HG03442 (cell line): ENCODE data around the gene EIF4EBP2.

Experiments
- ATAC-seq: cut with Tn5 transposase; IDR thresholded peaks from one replicate; pipeline ENCODE4 v1.9.1; 2021; ENCODE audit warnings: mild to moderate bottlenecking, moderate library complexity; ENCODE audit not compliant: unreplicated experiment

Gene EIF4EBP2

DNA sequence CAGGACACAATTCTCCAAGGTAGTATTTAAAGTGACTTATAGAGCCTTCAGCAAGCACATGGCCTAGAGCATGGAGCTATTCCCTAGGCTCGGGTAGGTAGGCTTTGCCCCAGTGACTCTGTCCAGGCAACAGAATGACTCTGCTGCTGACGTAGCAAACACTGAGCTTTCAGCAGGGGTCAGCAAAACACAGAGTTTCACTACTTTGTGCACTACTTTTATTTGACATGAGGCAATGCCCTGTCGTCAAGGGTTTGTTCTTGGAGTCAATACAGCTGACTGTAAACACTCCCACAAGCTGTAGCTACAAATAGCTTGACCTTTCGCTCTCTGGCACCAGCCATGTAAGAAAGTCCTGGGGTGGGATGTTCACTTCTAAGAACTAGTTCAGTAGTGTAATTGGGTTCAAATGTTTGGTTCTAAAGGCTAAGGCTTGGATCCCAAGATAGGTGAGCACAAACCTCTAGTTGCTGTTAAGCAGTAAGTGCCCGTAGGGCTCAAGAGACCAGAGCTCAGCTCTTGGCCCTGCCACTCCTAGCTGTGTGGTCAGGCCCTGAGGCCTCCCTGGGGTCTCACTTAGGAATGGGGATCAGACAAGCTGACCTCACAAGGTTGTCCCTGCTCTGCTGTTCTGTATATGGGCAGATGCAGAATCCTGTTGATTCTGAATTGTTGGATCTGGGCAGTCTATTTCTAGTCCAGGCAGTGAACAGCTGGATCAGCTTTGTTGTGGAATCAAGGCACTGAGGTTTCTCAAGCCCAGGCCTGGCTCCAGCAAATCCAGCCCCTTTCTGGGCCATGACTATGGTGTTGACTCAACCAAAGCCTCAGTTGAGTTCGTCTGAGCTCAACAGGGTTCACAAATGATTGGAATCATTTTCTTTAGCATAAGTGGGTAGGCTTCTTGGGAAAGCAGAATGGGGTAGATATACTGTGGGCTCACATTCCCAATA is 26.8 kb downstream of the EIF4EBP2 start:
- ATAC-seq = no peak

DNA sequence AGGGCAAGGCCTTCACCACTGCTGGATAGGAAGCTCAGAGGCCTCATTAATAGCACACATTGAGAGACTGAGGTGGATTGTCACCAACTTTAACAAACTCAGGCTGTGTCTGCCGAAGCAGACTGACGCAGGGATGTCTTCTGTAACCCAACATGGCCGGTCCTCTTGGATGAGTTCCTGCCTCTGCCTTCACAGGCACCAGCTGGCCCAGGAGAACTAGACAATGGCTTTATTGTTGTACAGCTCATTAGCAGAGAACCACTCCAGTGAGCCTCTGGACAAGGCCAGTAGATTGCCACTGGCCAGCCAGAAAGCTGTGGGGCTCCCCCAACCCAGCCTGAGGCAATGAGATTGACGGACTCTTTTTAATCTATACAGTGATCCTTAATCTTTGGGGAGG is 28.2 kb downstream of the EIF4EBP2 start:
- ATAC-seq = no peak

DNA sequence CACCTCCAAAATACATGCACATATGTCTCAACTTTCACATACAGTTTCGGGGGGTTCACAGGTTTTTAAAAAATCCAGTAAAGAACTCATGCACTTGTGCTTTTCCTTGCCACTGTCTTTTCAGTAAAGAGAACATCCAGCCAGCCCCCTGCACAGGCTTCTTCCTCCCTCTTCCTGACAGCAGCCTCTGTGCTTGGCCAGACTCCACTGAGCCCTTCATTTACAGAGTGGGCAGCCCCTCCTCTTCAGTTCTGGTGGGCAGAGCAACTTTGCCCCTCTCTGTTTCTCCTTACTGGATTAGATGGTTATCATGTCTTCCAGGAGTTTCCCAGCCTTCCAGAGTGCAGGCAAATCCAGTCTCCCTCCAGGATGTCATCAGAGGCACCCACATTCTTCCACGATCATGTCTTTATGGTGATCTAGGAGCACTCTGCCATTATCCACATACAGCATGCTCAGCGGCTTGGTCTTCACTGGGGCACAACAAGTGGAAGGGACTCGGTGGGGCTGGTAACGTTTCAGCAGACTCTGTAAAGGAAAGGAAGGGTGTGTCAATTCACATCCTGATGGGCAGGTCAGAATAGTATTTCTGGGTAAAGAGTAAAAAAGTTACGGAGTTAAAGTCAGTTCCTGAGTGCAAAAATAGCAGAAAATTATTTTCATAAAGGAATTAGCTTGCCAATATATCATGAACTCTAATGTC is 28.8 kb downstream of the EIF4EBP2 start:
- ATAC-seq = no peak

DNA sequence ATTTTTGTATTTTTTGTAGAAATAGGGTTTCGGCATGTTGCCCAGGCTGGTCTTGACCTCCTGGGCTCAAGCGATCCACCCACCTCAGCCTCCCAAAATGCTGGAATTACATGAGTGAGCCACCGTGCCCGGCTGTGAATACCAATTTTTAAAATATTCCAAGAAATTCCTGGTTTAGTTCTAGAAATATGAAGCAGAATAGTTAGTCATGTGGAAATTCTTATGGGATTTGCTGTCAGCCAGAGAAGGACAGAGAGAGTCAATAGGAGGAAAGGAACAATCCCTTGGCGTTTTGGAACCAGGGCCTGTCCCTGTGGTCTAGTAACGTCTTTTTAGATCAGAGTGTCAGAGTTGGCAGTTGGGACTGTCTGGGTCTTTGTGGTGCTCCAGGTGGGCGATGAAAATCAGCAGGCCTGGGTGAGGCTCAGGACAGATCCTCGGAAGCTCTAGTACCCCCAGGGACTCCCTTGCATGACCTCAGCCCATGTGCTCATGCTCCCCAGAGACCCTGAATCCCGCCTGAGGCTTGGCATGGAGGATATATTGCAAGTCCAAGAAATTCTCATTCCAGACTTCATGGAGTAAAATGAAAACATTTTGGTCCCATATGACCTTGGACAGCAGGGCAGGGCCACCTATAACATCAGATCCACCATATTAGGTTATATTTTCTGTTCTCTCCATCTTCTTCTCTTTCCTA is 29.8 kb downstream of the EIF4EBP2 start:
- no peak for ATAC-seq

DNA sequence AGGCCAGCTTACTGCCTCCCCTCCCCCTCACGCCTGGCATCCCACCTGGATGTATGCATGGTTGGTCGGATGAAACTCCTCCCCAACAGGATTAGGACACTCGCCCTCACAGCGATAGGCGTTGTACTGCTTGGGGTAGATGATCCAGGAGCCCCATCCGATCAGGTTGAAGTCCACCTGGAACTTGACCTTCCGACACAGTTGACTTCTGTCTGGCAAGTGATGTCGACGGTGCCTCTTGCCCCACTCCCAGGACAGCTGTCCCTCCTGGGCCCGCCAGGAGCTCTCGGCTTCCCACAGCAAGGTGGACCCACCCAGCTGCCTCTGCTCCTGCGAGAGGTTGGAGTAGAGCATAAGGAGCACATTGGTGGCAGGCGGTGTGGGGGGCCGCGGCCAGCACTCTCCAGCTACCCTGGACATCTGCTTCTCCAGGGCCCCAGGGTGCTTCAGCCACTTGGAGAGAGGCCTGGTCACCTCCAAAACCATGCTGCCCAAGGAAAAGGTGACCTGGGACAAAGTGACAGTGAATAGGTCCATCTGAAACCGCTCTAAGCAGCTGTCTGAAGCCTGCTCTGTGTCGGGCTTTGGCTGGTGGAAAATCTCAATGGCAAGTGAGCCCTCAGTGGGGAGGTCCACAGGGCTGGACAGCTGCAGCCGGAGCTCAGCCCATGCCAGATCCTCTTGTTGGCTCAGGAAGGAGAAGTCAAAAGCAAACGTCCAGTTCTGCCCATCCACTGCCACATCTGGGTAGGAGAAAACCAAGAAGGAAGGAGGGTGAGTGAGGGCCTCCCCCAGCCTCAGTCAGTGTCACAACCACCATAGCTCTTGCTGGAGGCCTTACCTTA is 31.5 kb downstream of the EIF4EBP2 start:
- no peak for ATAC-seq

DNA sequence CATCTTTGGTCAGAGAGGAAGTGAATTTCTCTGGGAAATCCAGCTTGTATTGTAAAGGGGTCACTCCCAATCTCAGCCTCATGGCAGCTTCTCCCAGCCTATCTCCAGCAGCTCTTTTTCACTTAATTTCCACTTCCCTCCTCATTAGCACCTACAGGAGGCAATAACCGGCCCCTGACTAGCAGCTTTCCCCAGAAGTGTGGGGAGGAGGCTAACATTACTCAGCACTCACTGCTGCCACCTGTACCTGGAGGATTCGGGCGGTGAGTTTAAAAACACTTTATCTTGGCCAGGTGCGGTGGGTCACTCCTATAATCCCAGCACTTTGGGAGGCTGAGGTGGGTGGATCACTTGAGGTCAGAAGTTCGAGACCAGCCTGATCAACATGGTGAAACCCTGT is 33.8 kb downstream of the EIF4EBP2 start:
- no peak for ATAC-seq

DNA sequence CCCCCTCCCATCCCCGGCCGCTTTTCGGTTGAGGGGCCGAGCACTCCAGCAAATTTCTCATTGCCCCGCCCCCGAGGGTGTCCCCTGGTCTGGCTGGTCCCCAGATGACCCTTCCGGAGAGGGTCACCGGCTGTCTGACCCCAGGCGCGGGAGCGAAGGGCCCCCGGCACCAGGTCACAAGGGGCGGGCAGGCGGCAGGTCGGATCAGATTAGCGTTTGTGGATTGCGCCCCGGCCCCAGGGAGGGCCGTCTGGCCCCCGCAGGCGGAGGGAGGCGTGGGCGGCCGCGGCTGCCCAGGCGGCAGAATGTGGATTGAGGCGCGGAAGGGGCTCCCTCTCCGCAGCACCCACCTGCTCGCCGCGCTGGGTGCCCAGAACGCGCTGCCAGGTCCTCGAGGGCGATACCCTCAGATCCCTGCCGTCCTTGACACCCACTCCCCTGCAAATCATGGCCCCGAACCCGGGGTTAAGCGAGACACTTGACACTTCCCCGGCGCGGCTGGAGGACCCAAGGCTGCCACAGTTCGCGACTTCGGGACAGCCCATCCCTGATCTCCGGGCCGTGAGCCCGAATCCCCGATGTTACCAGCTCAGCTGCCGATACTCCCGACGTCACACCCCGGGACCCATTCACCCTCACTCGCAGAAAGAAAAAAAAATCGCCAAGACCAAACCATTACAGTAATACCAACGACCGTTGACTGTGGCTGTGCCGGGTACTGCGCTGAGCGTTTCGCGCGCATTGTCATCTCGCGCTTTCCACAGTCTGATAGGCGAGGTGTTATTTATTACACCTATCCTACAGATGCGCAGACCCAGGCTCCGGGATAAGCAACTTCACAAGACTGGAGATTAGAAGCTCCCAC is 36.6 kb downstream of the EIF4EBP2 start:
- ATAC-seq = no peak

DNA sequence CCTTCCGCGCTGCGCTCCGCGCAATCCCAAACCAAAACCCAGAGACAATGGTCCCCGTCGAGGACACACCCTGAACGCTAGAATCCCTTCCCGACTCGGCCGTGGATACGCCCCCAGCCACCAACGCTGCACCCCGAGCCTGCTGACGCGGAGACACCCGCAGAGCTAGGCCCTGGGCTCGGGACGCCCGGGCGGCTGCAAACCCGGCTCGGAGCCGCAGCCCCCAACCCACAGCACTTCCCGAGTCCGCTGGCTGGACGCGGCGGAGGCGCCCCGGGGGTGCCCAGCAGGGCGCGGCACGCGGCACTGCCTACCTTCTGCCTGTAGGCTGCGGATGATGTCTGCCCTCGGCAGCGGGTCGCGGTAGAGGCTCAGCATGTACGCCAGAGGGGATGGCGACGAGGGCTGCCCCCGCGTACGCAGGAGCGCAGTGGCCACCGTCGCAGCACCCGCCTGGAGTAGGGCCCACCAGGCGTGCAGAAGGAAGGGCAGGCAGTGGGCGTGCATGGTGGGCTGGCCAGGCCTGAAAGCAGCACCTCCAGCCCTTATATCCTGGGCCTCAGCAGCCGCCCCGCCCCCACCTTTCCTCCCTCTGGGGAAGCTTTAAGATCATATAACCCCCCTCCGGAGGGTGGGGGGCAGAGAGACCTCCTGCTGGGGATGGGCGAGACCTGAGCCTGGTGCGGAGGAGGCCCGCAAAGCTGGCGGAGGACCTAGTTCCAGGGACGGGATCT is 37.4 kb downstream of the EIF4EBP2 start, which contains the start of gene NODAL:
NODAL (minus strand) TSS at position 521 of the 734 bp plus-strand sequence; CDS start at position 507, 14 bp downstream.
- ATAC-seq = no peak

DNA sequence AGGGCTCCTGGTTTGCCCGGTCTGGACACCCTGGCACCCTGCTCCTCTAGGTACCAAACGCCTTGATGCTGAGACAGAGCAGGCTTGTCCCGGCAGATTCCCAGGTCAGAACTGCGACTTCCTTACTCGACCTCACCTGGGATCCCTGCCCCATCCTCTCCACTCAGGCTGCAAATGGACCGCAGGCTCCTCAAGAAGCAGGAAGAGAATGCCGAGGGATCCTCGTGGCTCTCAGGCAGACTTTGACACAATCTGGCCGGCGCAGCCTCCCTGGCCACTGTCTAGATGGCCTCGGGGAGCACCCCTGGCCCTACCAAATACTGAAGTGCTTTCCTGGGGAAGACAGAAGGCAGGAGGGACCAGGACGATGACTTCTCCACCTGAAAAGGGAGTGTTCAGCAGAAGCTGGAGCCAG is 38.0 kb downstream of the EIF4EBP2 start:
- ATAC-seq = no peak

DNA sequence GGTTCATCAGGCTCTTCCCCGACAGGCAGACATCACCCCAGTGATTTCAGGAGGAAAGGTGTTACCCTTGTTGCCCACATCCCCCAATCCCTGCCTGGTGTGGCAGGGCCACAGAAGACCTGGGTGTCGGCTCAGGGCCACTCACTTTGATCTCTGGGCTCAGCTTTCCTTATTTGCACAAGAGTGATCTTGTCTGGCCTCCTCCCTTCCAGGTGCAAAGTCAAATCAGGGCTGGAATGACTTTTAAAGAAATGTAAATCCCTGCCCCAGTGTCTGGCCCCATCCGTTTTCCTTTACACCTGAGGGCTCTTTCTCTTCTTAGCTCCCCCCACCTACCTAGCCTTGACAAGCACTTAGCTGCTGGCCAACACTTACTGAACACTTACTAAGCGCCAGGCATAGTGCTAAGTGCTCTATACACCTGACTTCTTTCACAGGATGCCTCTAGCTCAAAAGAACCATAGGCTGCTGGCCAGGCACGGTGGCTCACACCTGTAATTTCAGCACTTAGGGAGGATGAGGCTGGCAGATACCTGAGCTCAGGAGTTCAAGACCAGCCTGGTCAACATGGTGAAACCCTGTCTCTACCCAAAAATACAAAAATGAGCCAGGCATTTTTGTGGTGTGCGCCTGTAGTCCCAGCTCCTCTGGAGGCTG is 38.5 kb downstream of the EIF4EBP2 start:
- no peak for ATAC-seq

DNA sequence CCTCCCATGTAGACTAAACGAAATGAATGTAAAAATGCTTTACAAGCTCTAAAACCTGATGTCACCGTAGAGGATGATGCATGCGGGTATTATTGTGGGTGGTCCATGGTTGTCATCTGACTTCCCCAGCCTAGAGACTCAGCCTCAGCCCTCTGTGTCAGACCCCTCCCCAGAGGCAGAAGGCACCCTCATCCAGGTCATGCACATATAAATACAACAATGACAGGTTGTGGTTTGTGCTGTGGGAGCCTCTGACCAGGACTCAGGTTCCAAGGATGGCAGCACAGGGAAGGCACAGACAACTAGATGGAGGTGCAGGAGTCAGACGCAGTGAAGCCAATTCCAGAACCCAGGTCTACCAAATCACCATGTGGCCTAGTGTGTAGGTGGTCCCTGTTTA is 40.8 kb downstream of the EIF4EBP2 start:
- ATAC-seq = no peak

DNA sequence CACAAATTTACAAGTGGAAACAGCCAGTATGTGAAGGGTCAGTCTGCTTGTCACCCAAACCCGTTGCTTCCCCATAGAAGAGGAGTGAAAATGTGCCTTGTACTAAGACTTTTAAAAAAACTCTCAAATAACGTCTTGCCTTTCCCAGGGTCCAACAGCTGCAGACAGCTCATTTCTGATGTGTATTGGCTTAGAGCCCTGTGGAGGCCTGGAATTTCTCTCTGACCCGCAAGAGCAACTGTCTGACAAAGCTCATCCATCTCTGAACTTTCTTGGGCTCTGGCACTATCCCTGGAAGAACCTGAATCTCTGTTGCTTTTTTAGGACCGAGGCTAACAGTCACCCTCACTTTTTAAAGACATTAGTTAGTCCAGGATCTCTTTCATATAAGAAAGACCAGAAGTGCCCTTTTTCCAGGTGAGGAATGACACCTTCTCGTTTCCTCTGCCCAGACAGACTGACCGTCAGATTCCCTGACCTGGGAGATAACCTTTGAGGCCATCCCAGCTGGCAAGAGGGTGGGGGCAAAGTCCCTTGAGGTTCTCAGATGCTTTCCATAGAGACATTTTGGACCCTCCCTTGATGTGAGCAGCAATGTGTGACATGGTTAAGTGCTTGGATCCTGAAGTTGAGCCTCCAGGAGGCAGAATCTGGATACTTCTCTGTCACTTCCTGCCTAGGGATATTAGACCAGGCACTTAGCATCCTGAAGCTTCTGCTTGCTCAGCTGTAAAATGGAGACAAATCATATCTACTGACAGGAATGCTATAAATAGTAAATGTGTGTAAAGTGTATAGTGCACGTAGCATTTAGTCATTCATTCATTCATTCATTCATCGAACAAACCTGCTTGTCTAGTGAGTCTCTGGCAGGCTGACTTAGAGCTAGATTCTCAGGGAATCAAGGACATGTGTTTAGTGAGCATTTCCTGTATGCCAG is 42.0 kb downstream of the EIF4EBP2 start:
- no peak for ATAC-seq

DNA sequence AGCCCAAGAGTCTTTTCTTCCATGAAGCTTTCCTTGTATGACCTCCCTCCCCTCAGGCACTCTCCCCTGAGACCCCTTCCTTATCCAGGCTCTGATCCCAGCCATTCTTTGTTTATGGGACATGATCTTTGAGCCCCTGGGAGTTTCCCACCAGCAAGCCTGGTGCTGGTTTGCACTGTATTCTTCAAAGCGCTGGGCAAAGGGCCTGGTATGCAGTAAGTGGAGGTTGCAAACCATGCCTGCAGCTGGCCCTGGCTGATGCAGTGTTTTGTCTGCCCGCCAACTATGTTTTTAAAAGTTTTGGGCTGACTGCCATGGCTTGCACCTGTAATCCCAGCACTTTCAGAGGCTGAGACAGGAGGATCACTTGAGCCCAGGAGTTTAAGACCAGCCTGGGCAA is 44.3 kb downstream of the EIF4EBP2 start:
- ATAC-seq = no peak

DNA sequence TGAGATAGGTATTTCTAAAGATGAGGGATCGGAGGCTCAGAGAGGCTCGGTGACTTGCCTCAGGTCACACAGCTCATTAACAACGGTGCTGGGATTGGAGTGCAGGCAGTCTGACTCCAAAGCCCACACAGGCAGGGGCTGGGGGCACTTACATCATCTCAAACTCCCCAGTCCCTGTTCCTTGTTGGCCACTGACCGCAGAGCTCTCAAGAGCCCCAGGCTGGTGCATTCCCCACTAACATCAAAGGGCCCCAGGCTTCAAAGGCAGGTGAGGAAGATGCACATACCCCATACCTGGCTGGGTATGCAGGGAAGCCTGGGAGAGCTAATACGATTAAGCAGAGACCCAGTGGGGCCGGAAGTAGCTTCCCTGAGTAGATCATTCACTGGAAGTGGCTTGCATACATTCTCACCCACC is 51.3 kb downstream of the EIF4EBP2 start:
- no peak for ATAC-seq

DNA sequence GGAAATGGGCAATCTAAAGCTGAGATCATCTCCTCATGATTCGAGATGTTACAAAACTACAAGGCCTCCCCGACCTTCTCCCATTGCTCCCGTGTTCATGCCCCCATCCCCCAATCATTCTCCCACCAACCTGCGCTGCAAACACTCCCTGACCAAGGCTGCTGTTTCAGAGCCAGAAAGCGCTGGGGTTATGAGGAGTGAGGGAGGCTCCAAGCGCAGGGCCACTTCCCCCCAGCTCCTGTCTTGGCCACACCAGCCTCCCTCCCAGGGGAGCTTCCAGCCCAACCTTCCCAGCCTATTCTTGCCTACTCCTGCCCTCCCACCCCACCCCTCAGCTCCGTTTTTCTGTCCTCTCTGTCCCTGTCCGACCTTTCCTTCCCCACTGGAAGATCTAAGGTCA is 52.2 kb downstream of the EIF4EBP2 start:
- ATAC-seq = no peak

DNA sequence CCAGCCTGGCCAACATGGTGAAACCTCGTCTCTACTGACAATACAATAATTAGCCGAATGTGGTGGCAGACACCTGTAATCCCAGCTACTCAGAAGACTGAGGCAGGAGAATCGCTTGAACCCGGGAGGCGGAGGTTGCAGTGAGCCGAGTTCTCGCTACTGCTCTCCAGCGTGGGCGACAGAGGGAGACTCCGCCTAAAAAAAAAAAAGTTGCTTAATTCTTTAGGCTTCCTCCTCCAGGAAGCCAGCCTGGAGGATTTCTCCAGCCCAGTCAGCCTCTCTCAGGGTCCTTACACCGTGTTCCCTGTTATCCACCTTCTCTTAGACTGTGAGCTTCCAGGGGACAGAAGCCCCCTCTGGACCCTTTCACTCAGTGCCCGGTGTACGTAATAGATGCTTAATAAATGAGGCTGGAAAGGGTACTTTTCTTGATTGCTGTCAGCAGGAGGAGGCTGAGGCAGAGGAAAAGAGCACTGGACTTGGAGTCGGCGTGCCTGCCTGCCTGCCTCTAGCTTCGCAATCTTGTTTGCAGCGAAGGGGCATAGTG is 53.9 kb downstream of the EIF4EBP2 start:
- ATAC-seq = no peak
